ENCODE results near the gene SHLD1.

- TF ChIP-seq CTCF (IDR thresholded peaks at IDR 0.05; ENCODE audit: borderline replicate concordance, extremely low read depth, low read length, poor library complexity, severe bottlenecking) = no peak
- TF ChIP-seq EZH2 (IDR thresholded peaks at IDR 0.05; ENCODE audit: borderline replicate concordance, low read depth, low read length, severe bottlenecking) = no peak
These were observed 4.1 kb upstream of the SHLD1 start for GRCh38 chr20:5746064-5746463.

All from DND-41 (cell line).